ENCODE data around the gene CSMD2. TPM values are rescaled to one million over a fixed set of nuclear protein-coding genes. Genes with fewer than 3 reads are reported as not detected.

Gene CSMD2
- total RNA-seq, 1 experiment from 2014 or later = 0.22 TPM

DNA sequence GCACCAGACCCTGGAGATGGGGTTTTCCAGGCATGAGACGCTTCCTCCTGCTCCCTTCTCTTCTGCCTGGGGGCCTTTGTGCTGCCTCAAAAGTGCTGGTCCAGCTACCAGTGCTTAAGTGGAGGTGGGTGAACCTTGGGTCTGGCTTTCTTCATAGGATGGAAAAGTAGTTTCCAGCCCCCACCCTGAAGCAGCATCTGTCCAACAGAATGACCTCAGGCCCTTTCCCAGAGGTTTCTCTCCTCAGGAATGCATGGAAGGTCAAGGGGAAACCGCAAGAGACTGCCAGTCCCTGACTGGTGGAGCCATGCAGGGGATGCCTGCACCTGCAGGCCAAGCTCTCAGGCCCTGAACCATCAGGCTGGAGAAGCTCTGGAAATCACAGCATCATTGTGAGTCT, 237.3 kb downstream of the CSMD2 start:
- ChIA-PET POLR2A (no interaction called here), CTCF (no interaction called here), RAD21 (ENCODE audit: low non-redundant PET in 1 of 2, low total read pairs in 2 of 2, uncharacterized antibody in 2 of 2, unreplicated experiment in 2 of 2) (no interaction called here)
- H3K79me2 ChIP-seq (ENCODE audit: insufficient read depth, low read length) = no peaks in the 10 kb centered on the region
- no peak overlapping the region for H3K4me3 ChIP-seq (replicated peaks in 1 of 2; ENCODE audit: low read depth in 1 of 2, low read length in 2 of 2)
- TF ChIP-seq ELF1 (IDR thresholded peaks at IDR 0.05; ENCODE audit: borderline replicate concordance, low read depth) (no peak), SRF (IDR thresholded peaks at IDR 0.05; ENCODE audit: low read depth) (no peak), ZFX (IDR thresholded peaks at IDR 0.05) (no peak), CBX3 (IDR thresholded peaks at IDR 0.05; ENCODE audit: low read depth) (no peak), TCF7L2 (IDR thresholded peaks at IDR 0.05; ENCODE audit: borderline replicate concordance, extremely low read depth, insufficient read depth, insufficient read length) (no peak), YY1 (IDR thresholded peaks at IDR 0.05; ENCODE audit: extremely low read depth, insufficient replicate concordance, low read depth, low read length) (no peak), POLR2AphosphoS5 (IDR thresholded peaks at IDR 0.05; ENCODE audit: low read depth, low read length) (no peak), JUND (IDR thresholded peaks at IDR 0.05) (no peak), SP1 (IDR thresholded peaks at IDR 0.05; ENCODE audit: low read depth) (no peak), SIN3A (IDR thresholded peaks at IDR 0.05; ENCODE audit: low read depth) (no peak), CEBPB (IDR thresholded peaks at IDR 0.05; ENCODE audit: low read depth) (no peak), EGR1 (IDR thresholded peaks at IDR 0.05; ENCODE audit: low read depth) (no peak), POLR2A (IDR thresholded peaks at IDR 0.05; ENCODE audit: borderline replicate concordance, extremely low read depth, insufficient read depth, insufficient read length) (no peak)
- TF ChIP-seq, protein P1, sequence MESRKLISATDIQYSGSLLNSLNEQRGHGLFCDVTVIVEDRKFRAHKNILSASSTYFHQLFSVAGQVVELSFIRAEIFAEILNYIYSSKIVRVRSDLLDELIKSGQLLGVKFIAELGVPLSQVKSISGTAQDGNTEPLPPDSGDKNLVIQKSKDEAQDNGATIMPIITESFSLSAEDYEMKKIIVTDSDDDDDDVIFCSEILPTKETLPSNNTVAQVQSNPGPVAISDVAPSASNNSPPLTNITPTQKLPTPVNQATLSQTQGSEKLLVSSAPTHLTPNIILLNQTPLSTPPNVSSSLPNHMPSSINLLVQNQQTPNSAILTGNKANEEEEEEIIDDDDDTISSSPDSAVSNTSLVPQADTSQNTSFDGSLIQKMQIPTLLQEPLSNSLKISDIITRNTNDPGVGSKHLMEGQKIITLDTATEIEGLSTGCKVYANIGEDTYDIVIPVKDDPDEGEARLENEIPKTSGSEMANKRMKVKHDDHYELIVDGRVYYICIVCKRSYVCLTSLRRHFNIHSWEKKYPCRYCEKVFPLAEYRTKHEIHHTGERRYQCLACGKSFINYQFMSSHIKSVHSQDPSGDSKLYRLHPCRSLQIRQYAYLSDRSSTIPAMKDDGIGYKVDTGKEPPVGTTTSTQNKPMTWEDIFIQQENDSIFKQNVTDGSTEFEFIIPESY (IDR thresholded peaks at IDR 0.05; ENCODE audit: extremely low read depth, insufficient replicate concordance, low read length) = no peak
- TF ChIP-seq, protein P2, sequence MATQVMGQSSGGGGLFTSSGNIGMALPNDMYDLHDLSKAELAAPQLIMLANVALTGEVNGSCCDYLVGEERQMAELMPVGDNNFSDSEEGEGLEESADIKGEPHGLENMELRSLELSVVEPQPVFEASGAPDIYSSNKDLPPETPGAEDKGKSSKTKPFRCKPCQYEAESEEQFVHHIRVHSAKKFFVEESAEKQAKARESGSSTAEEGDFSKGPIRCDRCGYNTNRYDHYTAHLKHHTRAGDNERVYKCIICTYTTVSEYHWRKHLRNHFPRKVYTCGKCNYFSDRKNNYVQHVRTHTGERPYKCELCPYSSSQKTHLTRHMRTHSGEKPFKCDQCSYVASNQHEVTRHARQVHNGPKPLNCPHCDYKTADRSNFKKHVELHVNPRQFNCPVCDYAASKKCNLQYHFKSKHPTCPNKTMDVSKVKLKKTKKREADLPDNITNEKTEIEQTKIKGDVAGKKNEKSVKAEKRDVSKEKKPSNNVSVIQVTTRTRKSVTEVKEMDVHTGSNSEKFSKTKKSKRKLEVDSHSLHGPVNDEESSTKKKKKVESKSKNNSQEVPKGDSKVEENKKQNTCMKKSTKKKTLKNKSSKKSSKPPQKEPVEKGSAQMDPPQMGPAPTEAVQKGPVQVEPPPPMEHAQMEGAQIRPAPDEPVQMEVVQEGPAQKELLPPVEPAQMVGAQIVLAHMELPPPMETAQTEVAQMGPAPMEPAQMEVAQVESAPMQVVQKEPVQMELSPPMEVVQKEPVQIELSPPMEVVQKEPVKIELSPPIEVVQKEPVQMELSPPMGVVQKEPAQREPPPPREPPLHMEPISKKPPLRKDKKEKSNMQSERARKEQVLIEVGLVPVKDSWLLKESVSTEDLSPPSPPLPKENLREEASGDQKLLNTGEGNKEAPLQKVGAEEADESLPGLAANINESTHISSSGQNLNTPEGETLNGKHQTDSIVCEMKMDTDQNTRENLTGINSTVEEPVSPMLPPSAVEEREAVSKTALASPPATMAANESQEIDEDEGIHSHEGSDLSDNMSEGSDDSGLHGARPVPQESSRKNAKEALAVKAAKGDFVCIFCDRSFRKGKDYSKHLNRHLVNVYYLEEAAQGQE (IDR thresholded peaks at IDR 0.05; ENCODE audit: low read depth) = no peak
- H3K9me2 ChIP-seq (ENCODE audit: insufficient read depth) = no peaks in the 10 kb centered on the region
- no peak overlapping the region for H3K27ac ChIP-seq (ENCODE audit: low read depth, low read length)
- no peaks in the 10 kb centered on the region for H3K36me3 ChIP-seq (ENCODE audit: control insufficient read depth in 1 of 2, insufficient read depth in 2 of 2, low read length in 2 of 2)
- H3K9ac ChIP-seq (ENCODE audit: low read length) = no peak overlapping the region
- H3K4me2 ChIP-seq (ENCODE audit: low read length) = no peak overlapping the region
- no peak for ATAC-seq
- no peaks in the 10 kb centered on the region for H3K4me1 ChIP-seq (ENCODE audit: control insufficient read depth in 1 of 2, insufficient read depth in 2 of 2, low read length in 2 of 2)
- H3K9me3 ChIP-seq (ENCODE audit: control insufficient read depth in 1 of 2, insufficient read depth in 1 of 2, low read depth in 1 of 2, low read length in 2 of 2) = no peaks in the 10 kb centered on the region
- peaks cover 12% of the 10 kb centered on the region; the same call in 1 of the 2 replicates for H3K27me3 ChIP-seq (ENCODE audit: insufficient read depth, low read length)
- DNase-seq (ENCODE audit: low read depth, low spot score) = no peak
- H4K20me1 ChIP-seq (ENCODE audit: insufficient read depth) = no peaks in the 10 kb centered on the region
- no peak overlapping the region for H2AFZ ChIP-seq (ENCODE audit: low read depth, low read length, poor library complexity, severe bottlenecking)
- no TSS peak for BruUV-seq (replicated peaks)
- intact Hi-C loops (cut with micrococcal nuclease) = no loop called here
